ENCODE results near the gene WDR33.
"Not testable (repeated sequence)": the region's sequence is repeated elsewhere in the genome, so short reads cannot be mapped to it uniquely, and the experiment has no call there.

WDR33 gene

DNA sequence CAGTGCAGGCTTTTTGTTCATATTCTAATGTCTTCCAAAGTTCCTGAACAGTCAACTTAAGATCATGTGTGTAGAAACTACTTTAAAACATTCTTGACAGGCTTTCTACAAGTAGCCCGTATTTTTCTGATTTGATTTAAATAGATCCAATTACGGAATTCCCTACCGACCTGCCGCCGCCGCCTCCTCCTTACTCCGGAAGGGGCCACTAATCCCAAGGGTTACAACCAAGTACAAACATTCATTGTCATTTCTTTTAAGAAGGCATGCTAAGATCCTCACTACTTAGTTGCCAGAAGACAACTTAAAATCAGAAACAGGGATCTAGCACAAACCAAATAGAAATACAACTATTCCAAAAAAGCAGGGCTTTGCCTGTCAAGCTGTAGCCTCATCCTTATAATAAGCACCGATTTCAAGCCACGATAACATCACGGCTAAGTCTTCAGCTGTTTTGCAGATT, 784 bp downstream of the WDR33 start:
- no peak for DNase-seq (ENCODE audit: low read depth)

DNA sequence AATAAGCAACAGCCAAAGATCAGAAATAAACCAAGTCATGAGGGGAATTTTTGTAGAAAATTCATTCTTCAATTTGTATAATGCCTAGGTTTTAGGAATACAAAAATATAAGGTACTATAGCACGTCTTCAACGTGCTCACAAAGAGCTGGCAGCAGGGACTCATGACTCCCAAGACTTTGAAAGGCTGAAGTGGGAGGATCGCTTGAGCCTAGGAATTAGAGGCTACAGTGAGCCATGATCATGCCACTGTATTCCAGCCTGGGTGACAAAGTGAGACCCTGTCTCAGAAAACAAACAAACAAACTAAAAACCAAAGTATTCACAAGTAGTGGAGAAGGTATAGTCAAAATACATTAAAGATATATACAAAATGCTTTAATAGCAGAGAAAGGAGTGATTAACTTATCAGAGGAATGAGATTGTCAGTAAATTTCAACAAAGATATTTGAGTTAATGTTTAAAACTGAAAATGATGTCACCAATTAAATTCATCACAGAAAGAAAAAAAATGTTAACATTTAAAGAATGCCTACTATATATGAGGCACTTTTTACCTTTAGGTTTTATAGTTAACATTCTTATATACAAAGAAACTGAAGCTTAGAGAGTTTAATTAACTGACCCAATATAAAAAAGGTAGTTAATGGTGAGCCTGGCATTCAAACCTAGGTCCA, 3.2 kb downstream of the WDR33 start:
- no peak for DNase-seq (ENCODE audit: low read depth)

DNA sequence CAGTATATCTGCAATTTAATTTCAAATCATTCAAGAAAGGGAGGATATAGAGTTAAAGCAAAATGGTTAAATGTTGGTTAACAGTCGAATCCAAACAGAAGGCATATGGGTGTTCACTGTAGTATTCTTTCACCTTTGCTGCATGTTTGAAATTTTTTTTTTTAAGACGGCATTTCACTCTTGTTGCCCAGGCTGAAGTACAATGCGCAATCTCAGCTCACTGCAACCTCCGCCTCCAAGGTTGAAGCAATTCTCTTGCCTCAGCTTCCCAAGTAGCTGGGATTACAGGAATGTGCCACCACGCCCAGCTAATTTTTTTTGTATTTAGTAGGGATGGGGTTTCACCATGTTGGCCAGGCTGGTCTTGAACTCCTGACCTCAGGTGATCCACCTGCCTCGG, 4.1 kb downstream of the WDR33 start:
- DNase-seq (ENCODE audit: low read depth): not testable (repeated sequence)

DNA sequence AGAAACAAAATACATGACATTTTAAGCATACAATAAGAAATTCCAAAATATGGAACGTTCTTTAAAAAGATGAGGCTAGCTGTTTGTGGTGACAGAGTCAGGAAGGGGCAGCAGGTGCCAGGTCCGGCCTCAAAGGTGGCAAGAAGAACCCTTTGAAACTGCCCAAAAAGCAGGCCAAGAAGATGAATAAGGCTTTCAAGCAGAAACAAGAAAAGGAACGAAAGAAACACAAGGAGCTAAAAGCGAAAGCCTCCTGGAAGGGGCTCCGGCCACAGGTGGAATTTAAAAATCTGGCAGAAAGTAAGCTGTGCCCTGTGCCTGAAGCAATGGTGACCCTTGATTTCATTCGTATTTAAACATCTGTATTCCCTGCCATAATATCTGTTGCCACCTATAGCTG, 5.5 kb downstream of the WDR33 start:
- DNase-seq (ENCODE audit: low read depth): no peak

DNA sequence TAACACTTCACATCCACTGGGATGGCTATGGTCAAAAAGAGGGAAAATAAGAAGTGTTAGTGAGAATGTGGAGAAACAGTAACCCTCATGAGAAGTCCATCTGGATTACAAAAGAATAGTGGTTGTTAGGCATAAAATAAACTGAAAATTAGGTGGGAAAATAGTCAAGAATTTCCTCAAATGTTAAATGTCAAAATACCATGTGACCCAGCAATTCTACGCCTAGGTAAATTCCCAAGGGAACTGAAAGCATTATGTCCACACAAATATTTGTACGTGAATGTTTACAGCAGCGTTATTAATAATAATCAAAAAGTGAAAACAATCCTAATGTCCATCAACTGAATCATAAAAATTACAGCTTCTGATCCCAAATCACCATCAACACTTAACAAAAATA, 11.0 kb downstream of the WDR33 start:
- DNase-seq (ENCODE audit: low read depth): no peak

DNA sequence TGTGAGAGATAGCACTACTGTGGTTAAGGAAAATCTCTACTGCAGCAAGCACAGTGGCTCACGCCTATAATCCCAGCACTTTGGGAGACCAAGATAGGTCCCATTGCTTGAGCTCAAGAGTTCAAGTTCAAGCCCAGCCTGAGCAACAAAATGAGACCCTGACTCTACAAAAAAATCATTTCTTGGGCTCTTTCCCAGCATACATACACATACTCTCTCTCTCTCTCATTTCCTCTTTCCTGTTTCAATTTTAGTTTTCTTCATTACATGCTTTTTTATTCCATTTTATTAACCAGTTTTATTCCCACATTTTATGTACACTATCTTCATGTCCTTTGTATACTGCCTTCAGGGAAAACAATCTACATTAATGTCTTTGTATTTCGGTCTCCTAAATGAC, 14.6 kb downstream of the WDR33 start:
- no peak for DNase-seq (ENCODE audit: low read depth)

DNA sequence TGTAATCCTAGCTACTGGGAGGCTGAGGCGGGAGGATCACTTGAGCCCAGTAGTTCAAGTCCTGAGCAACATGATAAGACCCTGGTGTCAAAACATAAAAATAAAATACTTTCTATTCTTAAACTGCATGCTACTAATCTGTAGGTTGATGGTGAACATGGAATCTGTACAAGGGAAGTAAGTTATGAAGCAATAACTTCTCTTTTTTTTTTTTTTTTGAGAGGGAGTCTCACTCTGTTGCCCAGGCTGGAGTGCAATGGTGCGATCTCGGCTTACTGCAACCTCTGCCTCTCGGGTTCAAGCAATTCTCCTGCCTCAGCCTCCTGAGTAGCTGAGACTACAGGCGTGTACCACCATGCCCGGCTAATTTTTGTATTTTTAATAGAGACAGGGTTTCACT, 16.1 kb downstream of the WDR33 start:
- not testable (repeated sequence) for DNase-seq (ENCODE audit: low read depth)

DNA sequence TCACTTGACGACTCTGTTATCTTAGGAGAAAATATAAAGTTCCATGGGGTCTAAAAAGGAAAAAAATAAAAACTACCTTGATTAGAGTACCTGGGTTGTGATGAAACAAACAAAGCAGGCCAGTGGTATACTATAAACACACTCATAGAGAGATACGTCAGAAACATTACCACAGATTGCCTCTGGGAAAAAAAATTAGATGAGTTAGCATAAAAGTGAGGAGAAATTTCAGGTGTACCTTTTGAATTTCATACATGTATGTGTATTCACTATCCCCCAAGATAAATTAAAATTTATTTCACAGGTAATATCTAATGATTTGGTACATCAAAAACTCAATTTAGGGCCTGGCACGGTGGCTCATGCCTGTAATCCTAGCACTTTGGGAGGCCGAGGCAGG, 18.2 kb downstream of the WDR33 start:
- DNase-seq (ENCODE audit: low read depth): no peak

DNA sequence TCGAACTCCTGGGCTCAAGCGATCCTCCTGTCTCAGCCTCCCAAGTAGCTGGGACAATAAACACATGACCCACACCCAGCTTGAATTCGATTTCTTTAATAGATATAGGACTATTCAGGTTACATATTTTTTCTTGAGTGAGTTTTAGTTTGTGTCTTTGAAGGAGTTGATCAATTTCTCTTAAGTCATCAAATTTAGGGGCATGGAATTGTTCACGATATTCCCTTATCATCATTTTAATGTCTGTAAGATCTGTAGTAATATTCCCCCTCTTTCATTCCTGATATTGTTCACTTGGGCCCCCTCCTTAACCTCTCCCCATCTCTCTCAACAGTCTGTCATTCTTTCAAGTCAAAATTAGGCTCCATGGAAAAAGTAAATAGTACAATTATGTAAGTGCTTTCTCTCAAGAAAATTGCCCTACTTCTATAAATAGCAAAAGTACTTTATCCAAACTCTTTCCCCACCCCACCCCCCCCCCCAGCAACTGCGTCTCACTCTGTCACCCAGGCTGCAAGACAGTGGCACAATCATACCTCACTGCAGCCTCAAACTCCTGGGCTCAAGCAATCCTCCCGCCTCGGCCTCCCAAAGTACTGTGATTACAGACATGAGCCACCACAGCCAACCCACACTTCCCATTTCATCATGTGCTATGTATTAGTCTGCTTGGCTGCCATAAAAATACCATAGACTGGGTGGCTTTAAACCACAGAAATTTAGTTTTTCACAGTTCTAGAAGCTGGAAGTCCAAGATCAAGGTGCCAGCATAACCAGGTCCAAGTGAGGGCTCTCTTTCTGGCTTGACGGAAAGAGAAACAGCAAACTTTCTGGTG, 20.1 kb downstream of the WDR33 start:
- DNase-seq (ENCODE audit: low read depth): no peak

DNA sequence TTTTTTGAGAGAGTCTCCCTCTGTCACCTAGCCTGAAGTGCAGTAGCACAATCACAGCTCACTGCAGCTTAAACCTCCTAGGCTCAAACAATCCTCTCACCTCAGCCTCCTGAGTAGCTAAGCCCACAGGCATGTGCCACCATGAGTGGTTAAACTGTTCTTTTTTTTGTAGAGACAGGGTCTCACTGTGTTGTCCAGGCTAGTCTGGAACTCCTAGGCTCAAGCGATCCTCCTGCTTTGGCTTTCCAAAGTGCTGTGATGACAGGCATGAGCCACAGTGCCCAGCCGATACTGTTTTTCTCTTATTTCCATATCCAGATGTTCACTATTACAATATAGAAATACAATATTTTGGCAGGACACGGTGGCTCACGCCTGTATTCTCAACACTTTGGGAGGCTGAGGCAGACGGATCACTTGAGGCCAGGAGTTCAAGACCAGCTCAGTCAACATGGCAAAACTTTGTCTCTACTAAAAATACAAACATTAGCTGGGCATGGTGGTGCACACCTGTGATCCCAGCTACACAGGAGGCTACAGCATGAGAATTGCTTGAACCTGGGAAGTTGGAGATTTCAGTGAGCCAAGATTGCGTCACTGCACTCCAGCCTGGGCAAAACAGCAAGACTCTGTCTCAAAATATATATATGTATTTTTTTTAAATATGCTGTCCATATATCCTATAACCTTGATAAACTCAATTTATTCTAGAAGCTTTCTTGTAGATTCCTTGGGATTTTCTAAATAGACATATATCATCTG, 24.7 kb downstream of the WDR33 start:
- DNase-seq (ENCODE audit: low read depth): no peak

DNA sequence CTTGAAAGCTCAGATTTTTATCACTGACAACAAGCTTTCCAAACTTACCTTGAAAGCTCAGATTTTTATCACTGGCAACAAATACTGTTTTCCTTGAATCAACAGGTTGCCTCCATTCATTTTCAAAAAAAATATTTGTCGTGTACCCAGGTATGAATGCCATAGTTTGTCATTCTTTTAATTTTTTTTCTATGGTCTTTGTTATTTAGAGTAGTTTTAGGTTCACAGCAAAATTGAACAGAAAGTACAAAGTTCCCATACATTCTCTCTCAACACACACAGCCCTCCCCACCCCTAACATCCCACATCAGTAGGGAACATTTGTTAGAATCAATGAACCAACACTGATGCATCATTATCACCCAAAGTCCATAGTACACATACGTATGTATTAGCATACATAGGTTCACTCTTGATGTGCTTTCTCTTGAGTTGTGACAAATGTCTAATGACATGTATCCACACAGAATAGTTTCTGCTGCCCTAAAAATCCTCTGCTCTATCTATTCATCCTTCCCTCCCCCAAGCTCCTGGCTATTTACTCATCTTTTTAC, 25.9 kb downstream of the WDR33 start:
- no peak for DNase-seq (ENCODE audit: low read depth)

DNA sequence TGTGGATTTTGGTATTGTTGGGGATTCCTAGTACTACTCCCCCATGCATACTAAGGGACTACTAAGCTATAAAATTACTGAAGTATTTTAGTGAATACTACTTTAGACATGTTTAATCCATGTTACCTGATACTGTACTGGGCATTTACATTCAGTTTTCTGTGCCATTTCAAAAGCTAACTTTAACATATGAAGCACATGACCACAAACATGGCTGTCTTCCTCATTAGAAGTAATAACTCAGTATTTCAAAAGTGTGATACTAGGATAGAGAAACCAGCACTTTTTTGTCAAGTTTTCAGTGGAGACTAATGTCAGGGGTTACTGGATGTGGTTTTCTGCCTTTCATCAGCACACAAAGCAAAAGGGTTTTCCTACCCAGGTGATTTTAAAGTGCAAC, 27.9 kb downstream of the WDR33 start:
- DNase-seq (ENCODE audit: low read depth): no peak

DNA sequence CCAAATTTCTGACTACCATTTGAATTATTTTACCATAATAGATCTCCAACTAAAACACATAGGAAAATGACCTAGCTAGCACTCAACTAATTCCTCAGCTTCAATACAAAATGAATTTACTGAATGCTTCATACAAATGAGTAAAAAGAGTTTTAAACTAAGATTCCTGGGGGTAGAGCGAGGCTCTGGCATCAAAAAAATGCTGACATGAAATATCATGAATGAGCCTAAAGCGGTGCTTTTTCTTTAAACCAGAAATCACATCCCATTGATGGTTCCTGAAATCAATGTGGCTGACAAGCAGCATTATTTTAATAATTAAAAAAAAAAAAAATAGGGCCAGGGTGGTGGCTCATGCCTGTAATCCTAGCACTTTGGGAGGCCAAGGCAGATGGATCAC, 32.1 kb downstream of the WDR33 start:
- DNase-seq (ENCODE audit: low read depth): no peak

DNA sequence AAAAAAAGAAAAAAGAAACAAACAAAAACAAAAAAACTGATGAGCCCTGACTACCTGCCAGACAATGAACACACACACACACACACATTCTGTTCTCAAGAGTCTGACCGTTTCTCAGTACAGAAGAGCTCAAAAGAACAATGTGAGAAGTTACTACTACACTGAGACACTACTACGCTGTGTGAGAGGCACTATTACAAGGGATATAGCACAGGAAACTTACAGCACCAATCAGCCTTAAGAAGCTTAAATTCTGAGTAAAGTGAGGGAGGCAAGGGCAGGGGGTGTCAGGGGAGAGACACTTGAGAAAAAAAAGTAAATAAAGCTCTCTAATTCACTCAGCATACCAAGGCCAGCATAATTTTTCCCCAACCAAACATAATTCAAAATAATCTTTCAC, 32.5 kb downstream of the WDR33 start:
- DNase-seq (ENCODE audit: low read depth): no peak

DNA sequence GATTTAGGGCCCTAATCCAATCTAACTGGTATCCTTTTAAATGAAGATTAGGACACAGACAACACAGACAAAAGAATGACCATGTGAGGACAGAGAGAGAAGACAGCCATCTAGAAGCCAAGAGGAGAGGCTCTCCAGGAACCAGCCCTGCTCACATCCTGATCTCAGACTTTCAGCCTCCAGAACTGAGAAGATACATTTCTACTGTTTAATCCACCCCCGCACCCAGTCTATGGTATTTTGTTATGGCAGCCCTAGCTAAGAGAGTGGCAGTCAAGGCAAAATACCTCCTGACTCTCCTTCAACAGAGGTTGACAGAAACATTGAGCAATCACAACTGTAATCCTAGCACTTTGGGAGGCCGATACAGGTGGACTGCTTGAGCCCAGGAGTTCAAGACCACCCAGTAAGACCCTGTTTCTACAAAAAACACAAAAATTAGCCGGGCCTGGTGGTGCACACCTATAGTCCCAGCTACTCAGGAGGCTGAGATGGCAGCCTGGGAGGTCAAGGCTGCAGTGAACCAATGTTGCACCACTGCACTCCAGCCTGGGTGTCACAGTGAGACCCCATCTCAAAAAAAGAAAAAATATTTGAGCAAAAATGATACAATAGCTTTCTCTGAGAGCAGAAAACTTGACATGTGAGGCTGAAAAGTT, 34.7 kb downstream of the WDR33 start:
- no peak for DNase-seq (ENCODE audit: low read depth)

DNA sequence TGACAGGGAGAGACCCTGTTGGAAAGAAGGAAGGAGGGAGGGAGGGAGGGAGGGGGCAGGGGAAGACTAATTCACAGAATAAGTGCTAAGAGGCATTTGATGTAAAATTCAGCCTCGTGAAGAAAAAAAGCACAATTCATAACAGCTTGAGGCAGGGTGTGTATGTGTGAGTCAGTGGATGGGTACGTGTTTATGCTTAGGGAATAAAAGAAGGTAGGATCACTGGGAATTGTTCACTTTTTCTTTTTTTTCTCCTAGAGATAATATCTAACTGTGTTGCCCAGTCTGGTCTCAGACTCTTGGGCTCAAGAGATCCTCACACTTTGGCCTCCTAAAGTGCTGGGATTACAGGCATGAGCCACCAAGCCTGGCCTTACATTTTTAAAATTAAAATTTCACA, 39.2 kb downstream of the WDR33 start:
- DNase-seq (ENCODE audit: low read depth): peak; percentile 22

DNA sequence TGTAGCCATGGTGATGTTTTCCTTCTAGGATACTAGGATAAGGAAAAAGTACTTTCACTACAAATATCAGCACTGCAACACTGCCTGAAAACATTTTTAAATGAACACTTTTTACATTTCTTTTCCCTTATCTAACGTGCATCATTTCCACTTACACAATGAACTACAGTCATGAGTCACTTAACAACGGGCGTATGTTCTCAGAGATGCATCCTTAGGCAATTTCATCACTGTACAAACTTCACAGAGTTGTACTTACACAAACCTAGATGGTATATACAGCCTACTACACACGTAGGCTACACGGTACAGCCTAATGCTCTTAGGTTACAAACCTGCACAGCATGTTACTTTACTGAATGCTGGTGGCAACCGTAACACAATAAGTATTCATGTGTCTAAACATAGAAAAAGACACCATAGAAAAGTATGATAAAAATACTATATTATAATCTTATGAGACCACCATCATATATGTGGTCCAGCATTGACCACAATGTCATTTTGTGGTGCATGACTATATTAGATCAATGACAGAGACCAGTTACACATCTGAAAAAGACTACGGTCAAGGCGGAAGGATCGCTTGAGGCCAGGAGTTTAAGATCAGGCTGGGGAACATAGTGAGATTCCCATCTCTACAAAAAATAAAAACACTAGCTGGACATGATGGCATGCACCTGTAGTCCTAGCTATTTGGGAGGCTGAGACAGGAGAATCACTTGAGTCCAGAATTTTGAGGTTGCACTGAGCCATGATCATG, 39.8 kb downstream of the WDR33 start:
- peak; percentile 60 for DNase-seq (ENCODE audit: low read depth)

DNA sequence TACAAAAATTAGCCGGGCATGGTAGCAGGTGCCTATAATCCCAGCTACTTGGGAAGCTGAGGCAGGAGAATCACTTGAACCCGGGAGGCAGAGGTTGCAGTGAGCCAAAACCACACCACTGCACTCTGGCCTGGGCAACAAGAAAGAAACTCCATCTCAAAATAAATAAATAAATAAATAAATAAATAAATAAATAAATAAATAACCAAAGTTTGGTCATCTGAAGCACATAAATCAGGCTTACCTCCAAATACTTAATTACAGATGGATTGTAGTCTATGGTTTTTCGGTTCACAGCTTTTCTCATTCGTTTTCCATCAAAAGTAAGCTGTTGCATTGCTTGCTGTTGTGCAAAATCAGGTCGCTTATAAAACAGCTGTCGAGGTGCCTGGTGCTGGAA, 40.4 kb downstream of the WDR33 start:
- not testable (repeated sequence) for DNase-seq (ENCODE audit: low read depth)

DNA sequence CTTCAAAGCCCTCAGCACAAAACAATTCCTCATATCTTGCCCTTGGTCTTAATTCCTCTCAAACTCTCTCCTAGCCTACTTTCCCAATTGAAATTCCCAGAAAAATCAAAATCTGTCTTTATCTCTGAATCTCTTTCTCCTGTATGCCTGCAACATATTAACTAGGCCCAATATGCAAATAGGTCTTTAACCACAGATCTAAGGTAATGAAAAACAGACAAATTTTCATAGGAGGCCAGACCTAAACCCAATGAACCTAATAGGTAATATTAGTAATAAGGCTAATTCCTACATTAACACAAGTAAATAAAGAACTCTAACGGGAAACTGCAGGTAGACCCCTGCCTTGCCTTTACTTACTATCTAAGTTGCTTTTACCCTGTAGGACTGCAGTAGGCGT, 41.4 kb downstream of the WDR33 start:
- no peak for DNase-seq (ENCODE audit: low read depth)

DNA sequence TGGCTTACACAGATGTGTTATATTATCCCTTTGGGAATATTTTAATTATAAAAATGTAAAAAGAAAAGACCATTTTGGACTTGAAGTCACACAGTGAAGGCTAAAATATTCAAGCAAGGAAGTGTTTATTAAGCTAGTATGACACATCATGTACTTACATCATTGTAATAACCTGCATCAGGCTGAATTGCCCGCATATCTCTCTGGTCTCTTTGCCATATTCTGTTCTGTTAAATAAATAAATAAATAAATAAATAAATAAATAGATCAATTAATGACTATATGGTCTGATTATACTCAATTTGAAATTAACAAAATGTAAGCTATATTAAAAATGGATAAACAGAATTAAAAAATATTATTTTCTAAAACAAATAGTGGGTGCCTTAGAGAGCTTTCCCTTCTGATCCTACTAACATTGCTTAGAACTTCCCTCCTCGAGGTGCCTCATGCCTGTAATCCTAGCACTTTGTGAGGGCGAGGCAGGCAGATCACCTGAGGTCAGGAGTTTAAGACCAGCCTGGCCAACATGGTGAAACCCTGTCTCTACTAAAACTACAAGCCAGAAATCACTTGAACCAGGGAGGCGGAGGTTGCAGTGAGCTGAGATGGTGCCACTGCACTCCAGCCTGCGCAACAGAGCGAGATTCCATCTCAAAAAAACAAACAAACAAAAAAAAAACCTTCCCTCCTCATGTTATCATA, 42.0 kb downstream of the WDR33 start:
- DNase-seq (ENCODE audit: low read depth): no peak

DNA sequence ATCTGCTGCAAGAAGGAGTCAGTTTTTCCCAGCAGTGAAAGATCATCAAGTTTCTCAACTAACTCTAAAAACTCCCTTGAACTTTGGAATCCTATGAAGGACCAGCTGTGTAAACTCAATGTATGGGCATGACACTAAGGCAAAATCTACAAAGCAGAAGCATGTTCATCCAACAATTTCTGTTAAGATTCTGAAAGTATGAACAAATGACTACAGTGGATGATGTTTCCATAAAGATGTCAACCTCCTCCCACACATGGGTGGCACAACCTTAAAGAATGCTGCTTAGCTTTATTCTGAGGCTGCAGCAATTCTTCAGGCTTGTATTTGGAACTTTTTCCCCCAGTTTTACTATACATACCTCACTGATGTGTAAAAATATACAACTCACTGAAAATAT, 47.2 kb downstream of the WDR33 start:
- DNase-seq (ENCODE audit: low read depth): no peak

Measured in GM04504 (cell line).